HepG2 (cell line): ENCODE results near the gene SBK1. TPM values are rescaled to one million over a fixed set of nuclear protein-coding genes. Genes with fewer than 3 reads are reported as not detected.

Source experiments
- ATAC-seq: fragments of 200-7000 bp; cut with Tn5 transposase; 3 replicates; pipeline ENCODE4 v1.9.1; 2020; ENCODE audit warnings: mild to moderate bottlenecking, moderate library complexity
- BruUV-seq: library from RNA; stranded (reverse); fragments of 400-500 nt; replicated peaks from 2 replicates; lab custom pipeline; 2021; lab: Mats Ljungman, UMichigan
- CTCF ChIA-PET: fragments of 300-600 bp; formaldehyde crosslinking; extraction: SDS; loops from one replicate; lab custom pipeline; 2021; ENCODE audit warnings: low total read pairs, inconsistent platforms, low intra/inter-chr PET ratio; lab: Yijun Ruan, JAX
- POLR2A ChIA-PET: fragments of 350-600 bp; sonication (Branson Sonifier 250); formaldehyde crosslinking; loops from one replicate; lab custom pipeline; 2020; ENCODE audit warnings: antibody characterized with exemption, inconsistent platforms; lab: Yijun Ruan, JAX
- DNase-seq: peaks from one replicate; pipeline ENCODE4 v3.0.0-alpha.2; 2015; ENCODE audit warnings: low spot score
- FAIRE-seq: peaks from 3 replicates; lab custom pipeline; 2011; peaks lifted over from hg19 to GRCh38; lab: Jason Lieb, UNC
- H2AFZ ChIP-seq: one replicate; pipeline ENCODE4 v1.6.1; 2011; ENCODE audit warnings: low read length, inconsistent platforms
- H3K27ac ChIP-seq: fragments of 300-600 bp; 3 replicates; pipeline ENCODE4 v1.8.0; 2011; ENCODE audit warnings: mixed run types, mild to moderate bottlenecking, mixed read lengths, low read length, inconsistent platforms; ENCODE audit not compliant: insufficient read depth; ENCODE audit errors: extremely low read length
- H3K27me3 ChIP-seq, 2 experiments: fragments of 200-600 bp in 1 of 2; 2 replicates in 1 of 2; 3 replicates in 1 of 2; pipeline versions ENCODE4 v1.6.0 to v1.8.0; 2011; ENCODE audit warnings: low read length in 2 of 2, mild to moderate bottlenecking in 2 of 2, moderate library complexity in 2 of 2, inconsistent platforms in 1 of 2; ENCODE audit not compliant: insufficient read depth in 2 of 2, control insufficient read depth in 1 of 2
- H3K36me3 ChIP-seq, 2 experiments: fragments of 200-600 bp in 1 of 2; replicated peaks in 1 of 2; 2 replicates in 1 of 2; 3 replicates in 1 of 2; pipeline versions ENCODE4 v1.5.1 to v1.8.0; 2011; ENCODE audit warnings: low read length in 2 of 2, inconsistent platforms in 1 of 2; ENCODE audit not compliant: insufficient read depth in 2 of 2, control insufficient read depth in 1 of 2
- H3K4me1 ChIP-seq: 2 replicates; pipeline ENCODE4 v1.5.1; 2012; ENCODE audit warnings: low read length, inconsistent platforms; ENCODE audit not compliant: insufficient read depth
- H3K4me2 ChIP-seq: 2 replicates; pipeline ENCODE4 v1.6.0; 2011; ENCODE audit warnings: low read depth, low read length, inconsistent platforms
- H3K4me3 ChIP-seq, 3 experiments: fragments of 200-600 bp in 1 of 3; sonication (generic), shearing (Covaris generic) in 1 of 3; replicated peaks in 1 of 3; 2 replicates each; pipeline ENCODE4 v1.5.1; 2011 to 2016; ENCODE audit warnings: low read length in 3 of 3, inconsistent platforms in 2 of 3, low read depth in 2 of 3, mild to moderate bottlenecking in 2 of 3, control low read depth in 1 of 3, mixed read lengths in 1 of 3; ENCODE audit not compliant: insufficient read depth in 1 of 3
- H3K79me2 ChIP-seq: one replicate; pipeline ENCODE4 v1.6.1; 2011; ENCODE audit warnings: low read length, inconsistent platforms; ENCODE audit not compliant: insufficient read depth
- H3K9ac ChIP-seq: 2 replicates; pipeline ENCODE4 v1.6.0; 2011; ENCODE audit warnings: mild to moderate bottlenecking, low read depth, low read length, inconsistent platforms; ENCODE audit not compliant: insufficient read depth
- H3K9me3 ChIP-seq: 2 replicates; pipeline ENCODE4 v1.5.1; 2012; ENCODE audit warnings: mild to moderate bottlenecking, low read length
- H4K20me1 ChIP-seq: 2 replicates; pipeline ENCODE4 v1.6.0; 2011; ENCODE audit warnings: inconsistent platforms, mild to moderate bottlenecking, low read length, moderate library complexity; ENCODE audit not compliant: insufficient read depth
- CEBPB ChIP-seq: IDR thresholded peaks from 2 replicates; pipeline ENCODE4 v1.6.1; 2011; ENCODE audit warnings: low read depth, low read length, improper control_type of control experiment, borderline replicate concordance
- HES4 ChIP-seq: sonication (generic); formaldehyde crosslinking; IDR thresholded peaks from 2 replicates; pipeline ENCODE4 v1.9.0; 2021; ENCODE audit warnings: mild to moderate bottlenecking, missing genetic modification reagents, borderline replicate concordance
- HNRNPLL ChIP-seq: fragments of 200-400 bp; formaldehyde crosslinking; IDR thresholded peaks from 2 replicates; pipeline ENCODE4 v1.6.1; 2017; ENCODE audit warnings: mild to moderate bottlenecking, low read depth, low read length; ENCODE audit not compliant: poor library complexity, severe bottlenecking
- KLF16 ChIP-seq, 2 experiments: sonication (generic) in 1 of 2; formaldehyde crosslinking in 1 of 2; IDR thresholded peaks; 2 replicates each; pipeline versions ENCODE4 v1.6.1 to v1.8.0; 2016 to 2023; ENCODE audit warnings: missing genetic modification reagents in 2 of 2, missing compliant biosample characterization in 1 of 2
- MTF2 ChIP-seq: sonication (generic); formaldehyde crosslinking; IDR thresholded peaks from 2 replicates; pipeline ENCODE4 v1.5.0; 2020; ENCODE audit warnings: missing genetic modification reagents, borderline replicate concordance
- RAD21 ChIP-seq: fragments of 450-650 bp; formaldehyde crosslinking; IDR thresholded peaks from 2 replicates; pipeline ENCODE4 v1.5.0; 2020; ENCODE audit warnings: mild to moderate bottlenecking
- ZFP91 ChIP-seq: sonication (generic); formaldehyde crosslinking; IDR thresholded peaks from 2 replicates; pipeline ENCODE4 v1.9.0; 2022; ENCODE audit warnings: missing genetic modification reagents, mild to moderate bottlenecking, borderline replicate concordance
- ZNF160 ChIP-seq: sonication (generic); formaldehyde crosslinking; IDR thresholded peaks from 2 replicates; pipeline ENCODE4 v1.8.0; 2022; ENCODE audit warnings: mild to moderate bottlenecking, inconsistent platforms, missing genetic modification reagents
- ZNF3 ChIP-seq: IDR thresholded peaks from 2 replicates; pipeline ENCODE4 v1.7.0; 2017; ENCODE audit warnings: inconsistent platforms
- ZNF766 ChIP-seq: sonication (generic); formaldehyde crosslinking; IDR thresholded peaks from 2 replicates; pipeline ENCODE4 v1.5.0; 2020; ENCODE audit warnings: missing genetic modification reagents, borderline replicate concordance
- ZNF788 ChIP-seq: sonication (generic); formaldehyde crosslinking; IDR thresholded peaks from 2 replicates; pipeline ENCODE4 v1.5.0; 2020; ENCODE audit warnings: mild to moderate bottlenecking, missing genetic modification reagents, borderline replicate concordance
- ZNF891 ChIP-seq: sonication (generic); formaldehyde crosslinking; IDR thresholded peaks from 2 replicates; pipeline ENCODE4 v1.5.0; 2020; ENCODE audit warnings: mild to moderate bottlenecking, missing genetic modification reagents
- WGBS: methylation state at CpG from one replicate; pipeline ENCODE4 v1.1.6; 2017; ENCODE audit warnings: low lambda C conversion rate; 5-methylcytosine and 5-hydroxymethylcytosine counted together
- in situ Hi-C: cut with HindIII; loops from 2 replicates; pipeline ENCODE4 v1.10.0; 2017; ENCODE audit warnings: low pct_unique_long_range_greater_than_20kb; ENCODE audit not compliant: extremely low pct_ligation_motif_present
- intact Hi-C: fragments of 100-400 bp; cut with micrococcal nuclease; formaldehyde crosslinking; loops from one replicate; pipeline ENCODE4 v1.10.0; 2022; ENCODE audit not compliant: unreplicated experiment
- polyA plus RNA-seq, 8 experiments: library from polyadenylated mRNA; depleted of rRNA in 3 of 8; stranded (reverse) in 7 of 8; unstranded in 1 of 8; fragments of >200 nt; fragmentation: Illumina TruSeq in 4 of 8; extraction: Trizol in 4 of 8; gene quantifications; 2 replicates each; pipeline versions ENCODE4 v1.2.1 to v1.2.3, GENCODE V29; 2011 to 2016; ENCODE audit warnings: low read depth in 4 of 8, missing spikeins in 1 of 8, mixed read lengths in 1 of 8; ENCODE audit not compliant: insufficient read depth in 1 of 8
- total RNA-seq, 5 experiments: library from RNA; depleted of rRNA; stranded (reverse); fragments of >200 nt; fragmentation: Illumina TruSeq; extraction: Trizol; gene quantifications; 2 replicates each; pipeline ENCODE4 v1.2.3, GENCODE V29; 2016; ENCODE audit warnings: low read depth in 1 of 5
- TF ChIP-seq, protein P1 (sequence below): sonication (generic); formaldehyde crosslinking; IDR thresholded peaks from 2 replicates; pipeline ENCODE4 v1.5.1; 2020; ENCODE audit warnings: mild to moderate bottlenecking, missing genetic modification reagents, moderate library complexity
- TF ChIP-seq, protein P2 (sequence below): sonication (generic); formaldehyde crosslinking; IDR thresholded peaks from 2 replicates; pipeline ENCODE4 v1.4.0; 2020; ENCODE audit warnings: missing genetic modification reagents, mild to moderate bottlenecking, borderline replicate concordance
- TF ChIP-seq, protein P3 (sequence below): IDR thresholded peaks from 2 replicates; pipeline ENCODE4 v1.6.1; 2016; ENCODE audit warnings: mild to moderate bottlenecking
- TF ChIP-seq, protein P4 (sequence below): sonication (generic); formaldehyde crosslinking; IDR thresholded peaks from 2 replicates; pipeline ENCODE4 v1.5.0; 2020; ENCODE audit warnings: missing genetic modification reagents

The SBK1 gene
- total and polyA plus RNA-seq, 2 of the 13 experiments (the other 11 are each of a cell fraction or from before 2014, with no cell fraction given), result 0.15 to 0.17 TPM

- 9% methylated on average over 9 of the region's 20 CpGs for WGBS
- H3K9ac ChIP-seq, result no peak overlapping the region
- TF ChIP-seq CEBPB (no peak), HNRNPLL (peak; percentile 20), RAD21 (CRISPR knock-in tag) (peak; percentile 57), ZNF766 (CRISPR knock-in tag) (0 out of 2 replicates have a peak, but pooled peaks have one; percentile 31), ZNF160 (CRISPR knock-in tag) (peak; percentile 44; the same call in 1 of the 2 replicates), ZNF891 (peak; percentile 72), ZFP91 (CRISPR knock-in tag) (0 out of 2 replicates have a peak, but pooled peaks have one; percentile 38), ZNF3 (CRISPR knock-in tag) (no peak), KLF16 (CRISPR knock-in tag; IDR thresholded peaks at IDR 0.05) (no peak), MTF2 (peak; percentile 92; the same call in 1 of the 2 replicates), ZNF788 (CRISPR knock-in tag) (0 out of 2 replicates have a peak, but pooled peaks have one; percentile 14), HES4 (CRISPR knock-in tag) (0 out of 2 replicates have a peak, but pooled peaks have one; percentile 31)
- TF ChIP-seq, protein P1, sequence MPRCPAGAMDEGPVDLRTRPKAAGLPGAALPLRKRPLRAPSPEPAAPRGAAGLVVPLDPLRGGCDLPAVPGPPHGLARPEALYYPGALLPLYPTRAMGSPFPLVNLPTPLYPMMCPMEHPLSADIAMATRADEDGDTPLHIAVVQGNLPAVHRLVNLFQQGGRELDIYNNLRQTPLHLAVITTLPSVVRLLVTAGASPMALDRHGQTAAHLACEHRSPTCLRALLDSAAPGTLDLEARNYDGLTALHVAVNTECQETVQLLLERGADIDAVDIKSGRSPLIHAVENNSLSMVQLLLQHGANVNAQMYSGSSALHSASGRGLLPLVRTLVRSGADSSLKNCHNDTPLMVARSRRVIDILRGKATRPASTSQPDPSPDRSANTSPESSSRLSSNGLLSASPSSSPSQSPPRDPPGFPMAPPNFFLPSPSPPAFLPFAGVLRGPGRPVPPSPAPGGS, result no peak
- TF ChIP-seq, protein P2, sequence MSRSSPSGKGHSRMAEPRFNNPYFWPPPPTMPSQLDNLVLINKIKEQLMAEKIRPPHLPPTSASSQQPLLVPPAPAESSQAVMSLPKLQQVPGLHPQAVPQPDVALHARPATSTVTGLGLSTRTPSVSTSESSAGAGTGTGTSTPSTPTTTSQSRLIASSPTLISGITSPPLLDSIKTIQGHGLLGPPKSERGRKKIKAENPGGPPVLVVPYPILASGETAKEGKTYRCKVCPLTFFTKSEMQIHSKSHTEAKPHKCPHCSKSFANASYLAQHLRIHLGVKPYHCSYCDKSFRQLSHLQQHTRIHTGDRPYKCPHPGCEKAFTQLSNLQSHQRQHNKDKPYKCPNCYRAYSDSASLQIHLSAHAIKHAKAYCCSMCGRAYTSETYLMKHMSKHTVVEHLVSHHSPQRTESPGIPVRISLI (CRISPR knock-in tag), result no peak
- TF ChIP-seq, protein P3, sequence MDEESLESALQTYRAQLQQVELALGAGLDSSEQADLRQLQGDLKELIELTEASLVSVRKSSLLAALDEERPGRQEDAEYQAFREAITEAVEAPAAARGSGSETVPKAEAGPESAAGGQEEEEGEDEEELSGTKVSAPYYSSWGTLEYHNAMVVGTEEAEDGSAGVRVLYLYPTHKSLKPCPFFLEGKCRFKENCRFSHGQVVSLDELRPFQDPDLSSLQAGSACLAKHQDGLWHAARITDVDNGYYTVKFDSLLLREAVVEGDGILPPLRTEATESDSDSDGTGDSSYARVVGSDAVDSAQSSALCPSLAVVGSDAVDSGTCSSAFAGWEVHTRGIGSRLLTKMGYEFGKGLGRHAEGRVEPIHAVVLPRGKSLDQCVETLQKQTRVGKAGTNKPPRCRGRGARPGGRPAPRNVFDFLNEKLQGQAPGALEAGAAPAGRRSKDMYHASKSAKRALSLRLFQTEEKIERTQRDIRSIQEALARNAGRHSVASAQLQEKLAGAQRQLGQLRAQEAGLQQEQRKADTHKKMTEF (CRISPR knock-in tag), result peak; percentile 19; the same call in 1 of the 2 replicates
- TF ChIP-seq, protein P4, sequence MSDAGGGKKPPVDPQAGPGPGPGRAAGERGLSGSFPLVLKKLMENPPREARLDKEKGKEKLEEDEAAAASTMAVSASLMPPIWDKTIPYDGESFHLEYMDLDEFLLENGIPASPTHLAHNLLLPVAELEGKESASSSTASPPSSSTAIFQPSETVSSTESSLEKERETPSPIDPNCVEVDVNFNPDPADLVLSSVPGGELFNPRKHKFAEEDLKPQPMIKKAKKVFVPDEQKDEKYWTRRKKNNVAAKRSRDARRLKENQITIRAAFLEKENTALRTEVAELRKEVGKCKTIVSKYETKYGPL (CRISPR knock-in tag), result no peak
Observed at GRCh38 chr16:28321700-28322411, 29.5 kb downstream of the SBK1 start.

More at GRCh38 chr16:28321700-28322411, 29.5 kb downstream of the SBK1 start:
- no peaks in the 10 kb centered on the region for H3K79me2 ChIP-seq
- intact Hi-C loops, result loop anchor here (1.0 kb wide), 1 partner anchor 227 kb away; no protein-coding TSS in a partner anchor
- BruUV-seq, result no TSS peak
- in situ Hi-C loops, result no loop called here
- no peaks in the 10 kb centered on the region for H3K9me3 ChIP-seq
- H3K27ac ChIP-seq, result no peak overlapping the region
- peaks cover 33% of the 10 kb centered on the region for H3K4me1 ChIP-seq
- DNase-seq (peak; percentile 32), FAIRE-seq (peak; percentile 82), ATAC-seq (peak; percentile 71)
- H4K20me1 ChIP-seq, result no peaks in the 10 kb centered on the region
- no peak overlapping the region; a peak in 1 of 6 replicates for H3K4me3 ChIP-seq
- no peaks in the 10 kb centered on the region for H3K36me3 ChIP-seq
- 0 out of 2 replicates have a peak overlapping the region, but pooled peaks have one; percentile 30 for H3K4me2 ChIP-seq
- ChIA-PET POLR2A (no interaction called here), CTCF (no interaction called here)
- peaks cover 4 to 11% of the 10 kb centered on the region in 2 experiments; a peak in 2 of 5 replicates for H3K27me3 ChIP-seq
- H2AFZ ChIP-seq, result no peak overlapping the region
